IMR-90 (cell line): ENCODE measurements around the gene C1QTNF3. TPM values are rescaled to one million over a fixed set of nuclear protein-coding genes. Genes with fewer than 3 reads are reported as not detected.

Experiments used
- ATAC-seq: fragments of 200-7000 bp; cut with Tn5 transposase; 2 replicates; pipeline ENCODE4 v1.9.1; 2020; ENCODE audit warnings: low read depth, mild to moderate bottlenecking, moderate library complexity
- BruUV-seq: library from RNA; stranded (reverse); fragments of 400-500 nt; replicated peaks from 2 replicates; lab custom pipeline; 2021; lab: Mats Ljungman, UMichigan
- CTCF ChIA-PET: fragments of 300-600 bp; formaldehyde crosslinking; extraction: SDS; loops from one replicate; lab custom pipeline; 2021; ENCODE audit warnings: antibody characterized with exemption; lab: Yijun Ruan, JAX
- POLR2A ChIA-PET: fragments of 300-600 bp; sonication (Branson Sonifier 250); formaldehyde crosslinking; loops from one replicate; lab custom pipeline; 2022; ENCODE audit warnings: antibody characterized with exemption; ENCODE audit not compliant: unreplicated experiment; lab: Charles Lee
- DNase-seq: peaks from one replicate; pipeline ENCODE4 v3.0.0; 2013
- H2AFZ ChIP-seq: replicated peaks from 2 replicates; pipeline ENCODE3; 2013; ENCODE audit warnings: low read length, mild to moderate bottlenecking; ENCODE audit not compliant: poor library complexity
- H2AK5ac ChIP-seq: 2 replicates; pipeline ENCODE4 v1.6.1; 2013; ENCODE audit warnings: low read depth, low read length, inconsistent platforms
- H2AK9ac ChIP-seq: replicated peaks from 2 replicates; pipeline ENCODE3; 2013; ENCODE audit warnings: mild to moderate bottlenecking, low read depth, low read length, moderate library complexity; ENCODE audit not compliant: poor library complexity
- H2BK120ac ChIP-seq: 2 replicates; pipeline ENCODE4 v1.6.1; 2013; ENCODE audit warnings: low read depth, low read length, inconsistent platforms
- H2BK15ac ChIP-seq: 3 replicates; pipeline ENCODE4 v1.6.1; 2013; ENCODE audit warnings: low read depth, low read length, inconsistent platforms
- H2BK20ac ChIP-seq: 2 replicates; pipeline ENCODE4 v1.6.1; 2013; ENCODE audit warnings: low read depth, mild to moderate bottlenecking, inconsistent platforms, low read length, moderate library complexity
- H2BK5ac ChIP-seq: 2 replicates; pipeline ENCODE4 v1.6.1; 2013; ENCODE audit warnings: mild to moderate bottlenecking, low read depth, low read length, inconsistent platforms; ENCODE audit not compliant: poor library complexity, severe bottlenecking
- H3K14ac ChIP-seq: replicated peaks from 2 replicates; pipeline ENCODE4 v1.6.1; 2013; ENCODE audit warnings: low read depth, low read length, inconsistent platforms
- H3K18ac ChIP-seq: 2 replicates; pipeline ENCODE4 v1.6.1; 2013; ENCODE audit warnings: low read depth, low read length, control low read depth
- H3K23ac ChIP-seq: 2 replicates; pipeline ENCODE4 v1.6.1; 2013; ENCODE audit warnings: low read depth, low read length, inconsistent platforms
- H3K27ac ChIP-seq: 2 replicates; pipeline ENCODE4 v1.5.1; 2013; ENCODE audit warnings: mild to moderate bottlenecking, control low read depth, low read length; ENCODE audit not compliant: insufficient read depth
- H3K27me3 ChIP-seq: 2 replicates; pipeline ENCODE4 v1.6.1; 2013; ENCODE audit warnings: low read length; ENCODE audit not compliant: control insufficient read depth, insufficient read depth
- H3K36me3 ChIP-seq: 2 replicates; pipeline ENCODE4 v1.6.1; 2013; ENCODE audit warnings: low read length, mixed read lengths; ENCODE audit not compliant: control insufficient read depth, insufficient read depth
- H3K4ac ChIP-seq: 2 replicates; pipeline ENCODE4 v1.6.1; 2013; ENCODE audit warnings: low read depth, low read length, inconsistent platforms
- H3K4me1 ChIP-seq: 2 replicates; pipeline ENCODE4 v1.6.1; 2013; ENCODE audit warnings: low read length, mixed read lengths; ENCODE audit not compliant: control insufficient read depth, insufficient read depth
- H3K4me2 ChIP-seq: 2 replicates; pipeline ENCODE4 v1.6.1; 2013; ENCODE audit warnings: low read depth, mild to moderate bottlenecking, control low read depth, low read length, moderate library complexity
- H3K4me3 ChIP-seq: 2 replicates; pipeline ENCODE4 v1.5.1; 2013; ENCODE audit warnings: low read depth, mild to moderate bottlenecking, control low read depth, low read length, moderate library complexity; ENCODE audit not compliant: insufficient read depth
- H3K56ac ChIP-seq: 2 replicates; pipeline ENCODE4 v1.6.1; 2013; ENCODE audit warnings: low read length, inconsistent platforms; ENCODE audit not compliant: insufficient read depth; ENCODE audit errors: extremely low read depth
- H3K79me1 ChIP-seq, 2 experiments: 2 replicates each; pipeline ENCODE4 v1.6.1; 2013; ENCODE audit warnings: low read length in 2 of 2, inconsistent platforms in 1 of 2, low read depth in 1 of 2
- H3K9ac ChIP-seq: 2 replicates; pipeline ENCODE4 v1.6.1; 2013; ENCODE audit warnings: low read depth, low read length, control low read depth
- H3K9me1 ChIP-seq: 2 replicates; pipeline ENCODE4 v1.6.1; 2013; ENCODE audit warnings: low read length, inconsistent platforms; ENCODE audit not compliant: insufficient read depth
- H3K9me3 ChIP-seq: 2 replicates; pipeline ENCODE4 v1.6.1; 2013; ENCODE audit warnings: low read length; ENCODE audit not compliant: control insufficient read depth, insufficient read depth
- H4K20me1 ChIP-seq: 2 replicates; pipeline ENCODE4 v1.6.1; 2013; ENCODE audit warnings: low read length, inconsistent platforms; ENCODE audit not compliant: insufficient read depth
- H4K5ac ChIP-seq: 2 replicates; pipeline ENCODE4 v1.6.1; 2013; ENCODE audit warnings: mild to moderate bottlenecking, low read depth, low read length, control low read depth
- H4K8ac ChIP-seq, 2 experiments: 2 replicates each; pipeline ENCODE4 v1.6.1; 2013; ENCODE audit warnings: low read depth in 2 of 2, low read length in 2 of 2, control low read depth in 1 of 2, inconsistent platforms in 1 of 2
- H4K91ac ChIP-seq: 2 replicates; pipeline ENCODE4 v1.6.1; 2013; ENCODE audit warnings: low read depth, low read length, inconsistent platforms; ENCODE audit not compliant: insufficient read depth
- NFE2L2 ChIP-seq: fragments of 150-350 bp; IDR thresholded peaks from 2 replicates; pipeline ENCODE4 v1.6.1; 2016; ENCODE audit warnings: low read depth, mild to moderate bottlenecking, low read length
- WGBS, 2 experiments: methylation state at CpG; one replicate each; pipeline versions ENCODE4 v1.1.5 to v1.1.7; 2013; ENCODE audit warnings: missing lambda C conversion rate in 2 of 2; ENCODE audit not compliant: insufficient read length in 1 of 2; ENCODE audit errors: extremely low coverage in 2 of 2; 5-methylcytosine and 5-hydroxymethylcytosine counted together
- dilution Hi-C: fragments of 300-500 bp; cut with HindIII; formaldehyde crosslinking; loops from one replicate; pipeline ENCODE4 v1.14.3; 2018; ENCODE audit warnings: low sequenced_read_pairs; ENCODE audit not compliant: unreplicated experiment
- in situ Hi-C: fragments of 300-500 bp; cut with MboI; formaldehyde crosslinking; loops from 3 replicates; pipeline ENCODE4 v1.14.3; 2019; ENCODE audit warnings: low sequenced_read_pairs, inconsistent platforms, mixed read lengths
- intact Hi-C: fragments of 100-400 bp; cut with micrococcal nuclease; formaldehyde crosslinking; loops from 2 replicates; pipeline ENCODE4 v1.10.0; 2022
- polyA plus RNA-seq, 3 experiments: library from polyadenylated mRNA; depleted of rRNA; stranded (reverse); fragments of >200 nt; gene quantifications; 2 replicates each; pipeline ENCODE4 v1.2.3, GENCODE V29; 2012; ENCODE audit warnings: low replicate concordance in 1 of 3
- total RNA-seq: library from RNA; depleted of rRNA; stranded (reverse); fragments of >200 nt; gene quantifications from 2 replicates; pipeline ENCODE4 v1.2.3, GENCODE V29; 2012

Gene C1QTNF3
- total and polyA plus RNA-seq, 2 of the 4 experiments (the other 2 are of a cell fraction) = 1.0 to 1.4 TPM

DNA sequence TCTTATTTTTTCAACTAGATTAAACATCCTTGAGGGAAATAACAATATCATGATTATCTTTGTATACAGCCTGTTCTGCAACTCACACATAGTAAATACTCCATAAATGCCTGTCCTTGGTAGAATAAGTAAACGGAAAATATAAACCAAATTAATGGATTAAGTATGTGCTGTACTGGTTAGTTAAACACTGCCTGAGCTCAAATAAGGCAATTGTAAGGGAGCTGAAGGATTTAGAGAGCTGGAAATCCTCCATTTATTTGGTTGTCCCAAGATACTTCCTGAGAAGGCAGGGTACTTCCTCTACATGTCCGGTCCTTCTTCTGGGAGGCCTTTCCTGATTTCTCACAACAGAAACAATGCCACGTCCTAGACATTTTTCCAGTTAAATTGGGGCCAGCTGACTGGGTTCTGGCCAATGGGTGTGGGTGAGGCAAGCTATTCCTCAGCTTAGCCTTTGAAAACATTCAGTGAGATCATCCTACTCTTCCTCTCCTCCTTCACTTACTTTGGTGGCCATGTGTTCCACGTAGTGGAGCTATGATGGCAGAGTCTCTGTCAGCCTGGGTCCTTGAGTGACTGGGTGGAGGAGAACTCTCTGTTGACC, 8.5 kb upstream of the C1QTNF3 start:
- H4K5ac ChIP-seq = no peak overlapping the region
- ChIA-PET CTCF (no interaction called here), POLR2A (no interaction called here)
- H3K9me3 ChIP-seq = no peaks in the 10 kb centered on the region
- no peak overlapping the region for H3K4me3 ChIP-seq
- dilution Hi-C loops = no loop called here
- ATAC-seq = no peak
- no peak overlapping the region for H2BK5ac ChIP-seq
- H3K23ac ChIP-seq = no peak overlapping the region
- no peak overlapping the region for H2BK20ac ChIP-seq
- no peak overlapping the region for H2AK5ac ChIP-seq
- H2AK9ac ChIP-seq = no peak overlapping the region
- H4K8ac ChIP-seq = no peak overlapping the region
- H3K18ac ChIP-seq = no peak overlapping the region
- H3K4me2 ChIP-seq = no peak overlapping the region
- no peak for DNase-seq
- in situ Hi-C loops = no loop called here
- no peak overlapping the region for H3K9ac ChIP-seq
- no peak overlapping the region for H4K91ac ChIP-seq
- H3K79me1 ChIP-seq = no peaks in the 10 kb centered on the region
- no peak for TF ChIP-seq NFE2L2
- H3K4ac ChIP-seq = no peak overlapping the region
- H3K9me1 ChIP-seq = peaks cover 4% of the 10 kb centered on the region; the same call in 1 of the 2 replicates
- intact Hi-C loops = no loop called here
- H2BK15ac ChIP-seq = no peak overlapping the region
- H3K27ac ChIP-seq = no peak overlapping the region
- no peak overlapping the region for H3K14ac ChIP-seq
- peaks cover 9% of the 10 kb centered on the region for H3K4me1 ChIP-seq
- no TSS peak for BruUV-seq
- H2AFZ ChIP-seq = no peak overlapping the region
- no peaks in the 10 kb centered on the region for H4K20me1 ChIP-seq
- no peak overlapping the region for H3K56ac ChIP-seq
- H3K27me3 ChIP-seq = no peaks in the 10 kb centered on the region
- H2BK120ac ChIP-seq = no peak overlapping the region
- no CpG with 5 or more reads among the region's 4 CpGs for WGBS, 2 experiments
- no peaks in the 10 kb centered on the region for H3K36me3 ChIP-seq
